Nephron progenitor cell (in vitro differentiated cells): ENCODE data around the gene NCKAP5.
A peak's percentile ranks its signal among the peaks of the same experiment; 100 is the strongest.

Source experiments
- DNase-seq: peaks from one replicate; pipeline ENCODE4 v3.0.0; 2021
- H3K27ac Mint-ChIP-seq: 2 replicates; pipeline ENCODE4 v1.8.0; 2021; ENCODE audit warnings: mild to moderate bottlenecking, moderate library complexity, mixed read lengths
- H3K27me3 Mint-ChIP-seq: 2 replicates; pipeline ENCODE4 v1.8.0; 2021; ENCODE audit warnings: mild to moderate bottlenecking, low read depth, mixed read lengths; ENCODE audit not compliant: poor library complexity
- H3K36me3 Mint-ChIP-seq: 2 replicates; pipeline ENCODE4 v1.8.0; 2021; ENCODE audit warnings: low read depth, mixed read lengths
- H3K4me1 Mint-ChIP-seq: 2 replicates; pipeline ENCODE4 v1.8.0; 2021; ENCODE audit warnings: mixed read lengths
- H3K4me3 Mint-ChIP-seq: 2 replicates; pipeline ENCODE4 v1.8.0; 2021; ENCODE audit warnings: mild to moderate bottlenecking, moderate library complexity, mixed read lengths
- H3K9me3 Mint-ChIP-seq: 2 replicates; pipeline ENCODE4 v1.8.0; 2021; ENCODE audit warnings: mild to moderate bottlenecking, moderate library complexity, mixed read lengths
- CTCF ChIP-seq: fragments of 200-600 bp; sonication (generic); IDR thresholded peaks from 2 replicates; pipeline ENCODE4 v1.5.0; 2021; ENCODE audit warnings: antibody characterized with exemption

Gene NCKAP5

GRCh38 chr2:133433455-133434451, 134.5 kb downstream of the NCKAP5 start:
- H3K36me3 Mint-ChIP-seq = no peaks in the 10 kb centered on the region
- no peak overlapping the region for H3K27ac Mint-ChIP-seq
- no peaks in the 10 kb centered on the region for H3K27me3 Mint-ChIP-seq
- no peak overlapping the region for H3K4me3 Mint-ChIP-seq
- H3K9me3 Mint-ChIP-seq = peaks cover 4% of the 10 kb centered on the region
- no peak for TF ChIP-seq CTCF
- DNase-seq = no peak
- H3K4me1 Mint-ChIP-seq = peaks cover 30% of the 10 kb centered on the region

GRCh38 chr2:133432778-133433177, 135.5 kb downstream of the NCKAP5 start:
- no peak overlapping the region for H3K4me3 Mint-ChIP-seq
- no peak for TF ChIP-seq CTCF
- H3K4me1 Mint-ChIP-seq = peaks cover 26% of the 10 kb centered on the region
- H3K27me3 Mint-ChIP-seq = no peaks in the 10 kb centered on the region
- DNase-seq = no peak
- H3K9me3 Mint-ChIP-seq = peaks cover 4% of the 10 kb centered on the region
- H3K36me3 Mint-ChIP-seq = no peaks in the 10 kb centered on the region
- H3K27ac Mint-ChIP-seq = no peak overlapping the region

GRCh38 chr2:133431289-133431688, 137.0 kb downstream of the NCKAP5 start:
- Mint-ChIP-seq H3K27me3 (no peaks in the 10 kb centered on the region), H3K4me1 (peaks cover 20% of the 10 kb centered on the region), H3K4me3 (no peak overlapping the region), H3K27ac (no peak overlapping the region), H3K9me3 (peaks cover 4% of the 10 kb centered on the region), H3K36me3 (no peaks in the 10 kb centered on the region)
- no peak for DNase-seq
- no peak for TF ChIP-seq CTCF

DNA sequence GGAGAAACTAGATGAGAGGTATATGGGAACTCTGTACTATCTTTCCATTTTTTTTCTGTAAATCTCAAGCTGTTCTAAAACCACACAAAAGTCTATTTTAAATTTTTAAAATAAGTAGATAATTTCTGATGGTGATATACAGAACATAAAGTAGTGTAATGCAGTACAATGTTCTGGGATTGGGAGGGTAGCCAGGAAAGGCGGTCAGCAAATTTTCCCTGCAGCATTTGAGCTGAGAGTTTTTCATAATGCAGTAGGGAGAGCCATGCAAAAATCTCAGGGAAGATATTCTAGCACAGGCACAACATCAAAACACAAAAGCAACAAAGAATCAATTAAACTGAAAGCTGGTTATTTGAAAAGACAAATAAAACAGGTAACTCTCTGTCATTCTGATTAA, 141.5 kb downstream of the NCKAP5 start:
- H3K27me3 Mint-ChIP-seq = no peaks in the 10 kb centered on the region
- H3K27ac Mint-ChIP-seq = no peak overlapping the region
- peaks cover 45% of the 10 kb centered on the region for H3K4me1 Mint-ChIP-seq
- H3K4me3 Mint-ChIP-seq = no peak overlapping the region
- no peaks in the 10 kb centered on the region for H3K36me3 Mint-ChIP-seq
- no peak for DNase-seq
- H3K9me3 Mint-ChIP-seq = peaks cover 4% of the 10 kb centered on the region
- no peak for TF ChIP-seq CTCF

DNA sequence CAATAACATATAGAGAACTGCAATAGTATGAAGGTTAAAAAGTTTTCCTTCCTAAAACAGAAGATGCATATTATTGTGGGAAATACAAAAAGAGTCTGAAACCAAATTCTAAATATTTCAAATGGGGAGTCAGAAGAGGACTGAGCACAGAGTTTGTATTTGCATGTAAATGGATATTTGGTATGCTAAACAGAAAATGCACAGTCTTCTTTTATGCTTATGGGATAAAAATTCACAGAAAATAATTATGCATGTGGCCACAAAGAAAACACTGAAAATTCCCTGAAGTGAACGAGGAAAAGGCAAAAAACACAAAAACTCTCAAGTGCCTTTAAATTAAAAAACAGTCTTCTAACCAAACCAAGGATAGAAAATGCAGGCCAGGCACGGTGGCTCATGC, 142.7 kb downstream of the NCKAP5 start:
- DNase-seq = no peak
- no peak for TF ChIP-seq CTCF
- H3K4me1 Mint-ChIP-seq = peaks cover 43% of the 10 kb centered on the region

GRCh38 chr2:133424876-133425275, 143.4 kb downstream of the NCKAP5 start:
- no peak for TF ChIP-seq CTCF
- Mint-ChIP-seq H3K27me3 (no peaks in the 10 kb centered on the region), H3K4me3 (no peak overlapping the region), H3K4me1 (peaks cover 42% of the 10 kb centered on the region), H3K36me3 (no peaks in the 10 kb centered on the region), H3K27ac (peak overlapping the region; percentile 59), H3K9me3 (peaks cover 4% of the 10 kb centered on the region)
- no peak for DNase-seq

More for the DNA sequence above, 142.7 kb downstream of the NCKAP5 start:
- Mint-ChIP-seq H3K27ac (no peak overlapping the region), H3K36me3 (no peaks in the 10 kb centered on the region), H3K9me3 (peaks cover 4% of the 10 kb centered on the region), H3K4me3 (no peak overlapping the region), H3K27me3 (no peaks in the 10 kb centered on the region)
